HEK293 (cell line): ENCODE measurements around the gene NEO1.

Source experiments
- CTCF ChIA-PET: fragments of 350-600 bp; formaldehyde crosslinking; extraction: SDS; loops from one replicate; lab custom pipeline; 2021; ENCODE audit warnings: antibody characterized with exemption; lab: Yijun Ruan, JAX
- POLR2A ChIA-PET: fragments of 300-600 bp; formaldehyde crosslinking; extraction: SDS; loops from one replicate; lab custom pipeline; 2020; ENCODE audit warnings: antibody characterized with exemption, inconsistent platforms; lab: Yijun Ruan, JAX
- H3K27ac ChIP-seq: fragments of 200-500 bp; sonication (Bioruptor generic); 2 replicates; pipeline ENCODE4 v1.5.1; 2014; ENCODE audit warnings: low read depth, low read length, control low read depth, inconsistent platforms; ENCODE audit errors: extremely low read depth
- H3K36me3 ChIP-seq, 2 experiments: fragments of 200-500 bp in 1 of 2; sonication (Bioruptor generic) in 1 of 2; 1 replicate in 1 of 2; 2 replicates in 1 of 2; pipeline ENCODE4 v1.5.1; 2014 to 2017; ENCODE audit warnings: inconsistent platforms in 2 of 2, low read length in 2 of 2; ENCODE audit not compliant: control insufficient read depth in 2 of 2, insufficient read depth in 1 of 2
- H3K4me1 ChIP-seq: fragments of 200-500 bp; sonication (Bioruptor generic); 2 replicates; pipeline ENCODE4 v1.5.1; 2014; ENCODE audit warnings: mild to moderate bottlenecking, low read length, inconsistent platforms; ENCODE audit not compliant: control insufficient read depth, insufficient read depth
- H3K4me3 ChIP-seq: 2 replicates; pipeline ENCODE4 v1.5.1; 2011; ENCODE audit warnings: low read depth, mild to moderate bottlenecking, control low read depth, low read length, moderate library complexity
- H3K9me3 ChIP-seq: fragments of 200-500 bp; sonication (Bioruptor generic); 2 replicates; pipeline ENCODE4 v1.5.1; 2014; ENCODE audit warnings: low read depth, low read length, inconsistent platforms; ENCODE audit not compliant: control insufficient read depth, insufficient read depth
- EGR2 ChIP-seq: fragments of 450-650 bp; formaldehyde crosslinking; IDR thresholded peaks from 2 replicates; pipeline ENCODE4 v1.5.1; 2016; ENCODE audit warnings: low read depth, missing biosample characterization, missing genetic modification characterization
- GLIS1 ChIP-seq: fragments of 450-650 bp; formaldehyde crosslinking; IDR thresholded peaks from 2 replicates; pipeline ENCODE4 v1.5.1; 2016; ENCODE audit warnings: missing biosample characterization, missing genetic modification characterization
- HOXD13 ChIP-seq: sonication (generic); formaldehyde crosslinking; IDR thresholded peaks from 2 replicates; pipeline ENCODE4 v1.8.0; 2022; ENCODE audit warnings: missing genetic modification reagents, borderline replicate concordance
- KLF9 ChIP-seq: fragments of 450-650 bp; formaldehyde crosslinking; IDR thresholded peaks from 2 replicates; pipeline ENCODE4 v1.5.1; 2016; ENCODE audit warnings: missing biosample characterization, missing genetic modification characterization, low read depth
- MYNN ChIP-seq: fragments of 450-650 bp; formaldehyde crosslinking; IDR thresholded peaks from 2 replicates; pipeline ENCODE4 v1.5.1; 2016; ENCODE audit warnings: missing biosample characterization, missing genetic modification characterization, borderline replicate concordance
- SCRT2 ChIP-seq: fragments of 450-650 bp; formaldehyde crosslinking; IDR thresholded peaks from 2 replicates; pipeline ENCODE4 v1.5.1; 2016; ENCODE audit warnings: missing biosample characterization, missing genetic modification characterization
- YY1 ChIP-seq: fragments of 450-650 bp; formaldehyde crosslinking; IDR thresholded peaks from 2 replicates; pipeline ENCODE4 v1.5.1; 2018; ENCODE audit warnings: missing biosample characterization, missing genetic modification characterization
- ZFHX2 ChIP-seq: fragments of 450-650 bp; formaldehyde crosslinking; conservative IDR thresholded peaks from 2 replicates; pipeline ENCODE4 v1.5.1; 2016; ENCODE audit warnings: missing biosample characterization, missing genetic modification characterization
- ZFP3 ChIP-seq: fragments of 450-650 bp; formaldehyde crosslinking; IDR thresholded peaks from 2 replicates; pipeline ENCODE4 v1.5.1; 2016; ENCODE audit warnings: low read depth, missing biosample characterization, missing genetic modification characterization
- ZNF19 ChIP-seq: fragments of 450-650 bp; formaldehyde crosslinking; IDR thresholded peaks from 2 replicates; pipeline ENCODE4; 2016; ENCODE audit warnings: missing biosample characterization, missing genetic modification characterization, low read depth
- ZNF223 ChIP-seq: fragments of 450-650 bp; formaldehyde crosslinking; IDR thresholded peaks from 2 replicates; pipeline ENCODE4 v1.5.1; 2016; ENCODE audit warnings: missing biosample characterization, missing genetic modification characterization
- ZNF404 ChIP-seq: fragments of 450-650 bp; formaldehyde crosslinking; IDR thresholded peaks from 2 replicates; pipeline ENCODE4 v1.5.1; 2017; ENCODE audit warnings: missing biosample characterization, missing genetic modification characterization
- ZNF423 ChIP-seq: fragments of 450-650 bp; formaldehyde crosslinking; IDR thresholded peaks from 2 replicates; pipeline ENCODE4 v1.5.1; 2016; ENCODE audit warnings: missing biosample characterization, missing genetic modification characterization
- ZNF510 ChIP-seq: fragments of 450-650 bp; formaldehyde crosslinking; IDR thresholded peaks from 2 replicates; pipeline ENCODE4 v1.5.1; 2018; ENCODE audit warnings: mild to moderate bottlenecking, missing genetic modification characterization, missing biosample characterization; ENCODE audit not compliant: insufficient replicate concordance
- ZNF555 ChIP-seq: fragments of 450-650 bp; formaldehyde crosslinking; conservative IDR thresholded peaks from 2 replicates; pipeline ENCODE4 v1.5.1; 2017; ENCODE audit warnings: missing biosample characterization, mild to moderate bottlenecking, missing genetic modification characterization, inconsistent platforms
- ZNF571 ChIP-seq: fragments of 450-650 bp; formaldehyde crosslinking; IDR thresholded peaks from 2 replicates; pipeline ENCODE4 v1.5.0; 2017; ENCODE audit warnings: missing biosample characterization, missing genetic modification characterization
- ZNF596 ChIP-seq: fragments of 450-650 bp; IDR thresholded peaks from 2 replicates; pipeline ENCODE4 v1.5.0; 2018; ENCODE audit warnings: missing biosample characterization, mild to moderate bottlenecking, missing genetic modification characterization, moderate library complexity
- ZNF600 ChIP-seq: fragments of 450-650 bp; formaldehyde crosslinking; IDR thresholded peaks from 2 replicates; pipeline ENCODE4 v1.5.1; 2016; ENCODE audit warnings: missing biosample characterization, missing genetic modification characterization
- ZNF776 ChIP-seq: fragments of 450-650 bp; formaldehyde crosslinking; IDR thresholded peaks from 2 replicates; pipeline ENCODE4 v1.5.0; 2017; ENCODE audit warnings: missing biosample characterization, missing genetic modification characterization, borderline replicate concordance
- ZNF785 ChIP-seq: fragments of 450-650 bp; formaldehyde crosslinking; IDR thresholded peaks from 2 replicates; pipeline ENCODE4 v1.5.1; 2016; ENCODE audit warnings: missing biosample characterization, missing genetic modification characterization
- TF ChIP-seq, protein P1 (sequence below): fragments of 450-650 bp; formaldehyde crosslinking; IDR thresholded peaks from 2 replicates; pipeline ENCODE4 v1.5.1; 2016; ENCODE audit warnings: missing biosample characterization, missing genetic modification characterization, borderline replicate concordance
- TF ChIP-seq, protein P2 (sequence below): fragments of 450-650 bp; formaldehyde crosslinking; IDR thresholded peaks from 2 replicates; pipeline ENCODE4 v1.5.1; 2016; ENCODE audit warnings: missing biosample characterization, missing genetic modification characterization
- TF ChIP-seq, protein P3 (sequence below): fragments of 450-650 bp; formaldehyde crosslinking; IDR thresholded peaks from 2 replicates; pipeline ENCODE4 v1.5.1; 2016; ENCODE audit warnings: missing biosample characterization, missing genetic modification characterization, low read depth

Gene NEO1

DNA sequence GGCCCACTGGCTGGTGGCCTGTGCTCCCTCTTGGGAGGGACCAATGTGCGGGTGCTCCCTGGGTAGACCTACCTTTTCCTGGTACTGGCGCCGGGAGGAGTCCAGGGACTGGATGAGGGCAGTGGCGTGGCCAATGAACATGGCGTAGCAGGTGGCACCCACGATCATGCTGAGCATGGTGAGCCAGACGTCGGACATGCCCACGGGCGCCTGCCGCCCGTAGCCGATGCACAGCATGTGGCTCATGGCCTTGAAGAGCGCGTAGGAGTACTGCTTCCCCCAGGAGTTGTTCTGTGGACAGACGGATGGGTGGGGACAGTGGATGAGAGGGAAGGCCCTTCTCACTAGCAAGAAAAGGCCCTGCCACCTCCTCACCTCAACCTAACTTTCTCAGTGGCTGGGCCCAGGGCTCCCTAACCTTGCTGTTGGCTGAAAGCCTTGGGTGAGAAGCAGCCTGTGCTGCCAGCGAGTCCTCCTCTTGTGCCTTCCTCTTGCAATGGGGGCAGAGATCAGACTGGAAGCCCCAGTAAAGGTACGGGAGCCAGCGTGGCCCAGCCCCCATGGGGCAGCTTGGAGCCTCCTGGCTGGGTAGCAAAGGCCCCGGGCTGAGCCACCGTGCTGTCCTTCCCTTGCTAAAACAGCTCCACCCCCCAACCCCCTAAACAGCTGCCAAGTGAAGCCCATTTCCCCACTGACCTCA, 277.4 kb downstream of the NEO1 start:
- ChIA-PET CTCF (no interaction called here), POLR2A (no interaction called here)
- no peaks in the 10 kb centered on the region for H3K4me1 ChIP-seq
- TF ChIP-seq ZNF596 (tag by site-specific recombination) (no peak), ZFHX2 (peak; percentile 73), ZNF571 (tag by site-specific recombination) (no peak), MYNN (tag by site-specific recombination) (no peak), EGR2 (peak; percentile 93)
- TF ChIP-seq, all 188 proteins: peak for 2
- no peaks in the 10 kb centered on the region for H3K9me3 ChIP-seq
- H3K36me3 ChIP-seq = no peaks in the 10 kb centered on the region
- H3K27ac ChIP-seq = no peak overlapping the region
- H3K4me3 ChIP-seq = no peak overlapping the region

- Histone ChIP-seq H3K9me3 (no peaks in the 10 kb centered on the region), H3K36me3 (no peaks in the 10 kb centered on the region), H3K27ac (no peak overlapping the region)
- ChIA-PET CTCF (interaction anchor here (0.6 kb wide), 1 partner anchor 18 kb away, joined by 3 read pairs; no protein-coding TSS in a partner anchor), POLR2A (no interaction called here)
- TF ChIP-seq KLF9 (tag by site-specific recombination) = no peak
- TF ChIP-seq, protein P1, sequence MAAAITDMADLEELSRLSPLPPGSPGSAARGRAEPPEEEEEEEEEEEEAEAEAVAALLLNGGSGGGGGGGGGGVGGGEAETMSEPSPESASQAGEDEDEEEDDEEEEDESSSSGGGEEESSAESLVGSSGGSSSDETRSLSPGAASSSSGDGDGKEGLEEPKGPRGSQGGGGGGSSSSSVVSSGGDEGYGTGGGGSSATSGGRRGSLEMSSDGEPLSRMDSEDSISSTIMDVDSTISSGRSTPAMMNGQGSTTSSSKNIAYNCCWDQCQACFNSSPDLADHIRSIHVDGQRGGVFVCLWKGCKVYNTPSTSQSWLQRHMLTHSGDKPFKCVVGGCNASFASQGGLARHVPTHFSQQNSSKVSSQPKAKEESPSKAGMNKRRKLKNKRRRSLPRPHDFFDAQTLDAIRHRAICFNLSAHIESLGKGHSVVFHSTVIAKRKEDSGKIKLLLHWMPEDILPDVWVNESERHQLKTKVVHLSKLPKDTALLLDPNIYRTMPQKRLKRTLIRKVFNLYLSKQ (tag by site-specific recombination) = no peak
- no peak for TF ChIP-seq ZNF555 (tag by site-specific recombination)
- TF ChIP-seq ZFHX2 = peak; percentile 14; the same call in 1 of the 2 replicates
- peak; percentile 54; the same call in 1 of the 2 replicates for TF ChIP-seq EGR2
- peak; percentile 63 for TF ChIP-seq GLIS1
- TF ChIP-seq, all 188 proteins: peak for 3
- no peak overlapping the region for H3K4me3 ChIP-seq
- no peaks in the 10 kb centered on the region for H3K4me1 ChIP-seq
Observed at GRCh38 chr15:73330206-73331051, 278.2 kb downstream of the NEO1 start.

DNA sequence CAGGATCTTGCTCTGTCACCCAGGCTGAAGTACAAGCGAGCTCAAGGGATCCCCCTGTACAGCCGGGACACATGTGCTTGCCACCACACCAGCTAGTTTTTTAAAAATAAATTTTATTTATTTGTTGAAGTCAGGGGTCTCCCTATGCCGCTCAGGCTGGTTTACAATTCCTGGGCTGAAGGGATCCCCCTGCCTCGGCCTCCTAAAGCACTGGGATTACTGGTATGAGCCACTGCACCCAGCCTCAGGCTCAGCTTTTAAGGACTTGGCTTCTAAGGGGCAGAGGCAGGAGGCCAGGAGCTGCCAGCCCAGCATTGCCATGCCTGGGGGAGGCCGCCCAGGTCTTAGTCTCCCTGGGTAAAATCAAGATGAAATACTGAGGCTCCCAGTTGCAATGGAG, 279.2 kb downstream of the NEO1 start:
- no peaks in the 10 kb centered on the region for H3K36me3 ChIP-seq
- ChIA-PET POLR2A (no interaction called here), CTCF (no interaction called here)
- H3K4me1 ChIP-seq = no peaks in the 10 kb centered on the region
- no peak overlapping the region for H3K4me3 ChIP-seq
- H3K27ac ChIP-seq = no peak overlapping the region
- no peaks in the 10 kb centered on the region for H3K9me3 ChIP-seq
- TF ChIP-seq ZNF785 (tag by site-specific recombination) (no peak), ZNF19 (tag by site-specific recombination) (no peak), ZNF510 (no peak), ZNF223 (tag by site-specific recombination) (no peak), ZNF600 (tag by site-specific recombination) (no peak), SCRT2 (no peak), ZNF776 (no peak), HOXD13 (no peak), YY1 (no peak), ZNF404 (no peak), ZNF423 (tag by site-specific recombination) (no peak), ZFP3 (tag by site-specific recombination) (no peak)
- TF ChIP-seq, protein P2, sequence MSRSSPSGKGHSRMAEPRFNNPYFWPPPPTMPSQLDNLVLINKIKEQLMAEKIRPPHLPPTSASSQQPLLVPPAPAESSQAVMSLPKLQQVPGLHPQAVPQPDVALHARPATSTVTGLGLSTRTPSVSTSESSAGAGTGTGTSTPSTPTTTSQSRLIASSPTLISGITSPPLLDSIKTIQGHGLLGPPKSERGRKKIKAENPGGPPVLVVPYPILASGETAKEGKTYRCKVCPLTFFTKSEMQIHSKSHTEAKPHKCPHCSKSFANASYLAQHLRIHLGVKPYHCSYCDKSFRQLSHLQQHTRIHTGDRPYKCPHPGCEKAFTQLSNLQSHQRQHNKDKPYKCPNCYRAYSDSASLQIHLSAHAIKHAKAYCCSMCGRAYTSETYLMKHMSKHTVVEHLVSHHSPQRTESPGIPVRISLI = no peak
- TF ChIP-seq, protein P3, sequence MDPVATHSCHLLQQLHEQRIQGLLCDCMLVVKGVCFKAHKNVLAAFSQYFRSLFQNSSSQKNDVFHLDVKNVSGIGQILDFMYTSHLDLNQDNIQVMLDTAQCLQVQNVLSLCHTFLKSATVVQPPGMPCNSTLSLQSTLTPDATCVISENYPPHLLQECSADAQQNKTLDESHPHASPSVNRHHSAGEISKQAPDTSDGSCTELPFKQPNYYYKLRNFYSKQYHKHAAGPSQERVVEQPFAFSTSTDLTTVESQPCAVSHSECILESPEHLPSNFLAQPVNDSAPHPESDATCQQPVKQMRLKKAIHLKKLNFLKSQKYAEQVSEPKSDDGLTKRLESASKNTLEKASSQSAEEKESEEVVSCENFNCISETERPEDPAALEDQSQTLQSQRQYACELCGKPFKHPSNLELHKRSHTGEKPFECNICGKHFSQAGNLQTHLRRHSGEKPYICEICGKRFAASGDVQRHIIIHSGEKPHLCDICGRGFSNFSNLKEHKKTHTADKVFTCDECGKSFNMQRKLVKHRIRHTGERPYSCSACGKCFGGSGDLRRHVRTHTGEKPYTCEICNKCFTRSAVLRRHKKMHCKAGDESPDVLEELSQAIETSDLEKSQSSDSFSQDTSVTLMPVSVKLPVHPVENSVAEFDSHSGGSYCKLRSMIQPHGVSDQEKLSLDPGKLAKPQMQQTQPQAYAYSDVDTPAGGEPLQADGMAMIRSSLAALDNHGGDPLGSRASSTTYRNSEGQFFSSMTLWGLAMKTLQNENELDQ (tag by site-specific recombination) = no peak
